HG02678 (cell line): Measurements from ENCODE around the gene NANOS2.
"Not testable (repeated sequence)": the region's sequence is repeated elsewhere in the genome, so short reads cannot be mapped to it uniquely, and the experiment has no call there.

ENCODE experiments used
- ATAC-seq: cut with Tn5 transposase; IDR thresholded peaks from one replicate; pipeline ENCODE4 v1.9.1; 2021; ENCODE audit warnings: mild to moderate bottlenecking, moderate library complexity; ENCODE audit not compliant: unreplicated experiment

Gene NANOS2

DNA sequence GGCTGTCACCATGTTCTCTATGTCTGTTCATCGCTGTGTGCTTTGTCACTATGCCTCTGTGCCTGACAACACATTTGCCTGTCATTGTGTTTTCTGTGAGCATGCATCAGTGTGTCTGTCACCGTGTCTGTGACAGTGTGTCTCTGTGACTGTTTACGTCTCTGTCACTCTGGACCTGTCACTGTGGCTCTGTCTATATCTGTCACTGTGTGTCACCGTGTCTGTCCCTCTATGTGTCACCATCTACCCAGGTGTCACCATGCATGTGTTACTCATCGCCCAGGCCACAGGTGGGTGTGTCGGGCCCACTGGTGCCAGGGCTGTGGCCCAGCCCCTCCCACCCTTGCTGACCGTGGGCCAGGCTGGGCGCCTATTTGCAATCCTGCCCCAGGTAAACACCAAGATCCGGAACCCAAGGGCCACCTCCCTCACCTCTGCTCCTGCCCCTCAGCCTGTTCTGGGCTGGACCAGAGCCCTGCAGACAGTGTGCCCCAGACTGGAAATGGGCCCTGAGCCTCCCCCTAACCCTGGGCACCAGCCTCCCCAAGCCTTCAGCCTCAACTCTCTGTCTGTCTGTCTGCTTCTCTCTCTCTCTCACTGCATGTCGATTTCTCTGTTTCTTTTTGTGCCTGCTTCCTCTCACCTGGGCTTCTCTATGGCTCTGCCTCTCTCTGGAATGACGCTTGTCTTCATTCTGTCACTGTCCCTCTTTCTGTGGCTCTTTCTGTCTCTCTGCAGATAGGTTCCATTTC is 36.4 kb downstream of the NANOS2 start:
- ATAC-seq: no peak

- no peak for ATAC-seq
These were observed 38.0 kb downstream of the NANOS2 start for GRCh38 chr19:45876411-45877197.

- ATAC-seq: no peak
These were observed 38.5 kb downstream of the NANOS2 start for GRCh38 chr19:45876161-45876410.

DNA sequence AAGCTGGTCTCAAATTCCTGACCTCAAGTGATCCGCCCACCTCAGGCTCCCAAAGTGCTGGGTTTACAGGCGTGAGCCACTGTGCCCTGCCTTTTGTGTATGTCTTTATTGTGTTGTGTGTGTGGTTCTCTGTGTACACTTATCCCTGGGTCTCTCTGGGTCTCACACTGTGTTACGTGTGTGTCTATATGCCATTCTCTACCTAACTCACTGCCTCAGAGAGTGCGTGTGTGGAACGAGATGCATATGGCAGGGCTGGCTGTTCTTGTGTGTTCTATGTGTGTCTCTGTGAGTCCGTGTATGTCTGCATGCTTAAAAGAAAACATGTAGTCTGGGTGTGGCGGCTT is 40.0 kb downstream of the NANOS2 start:
- no peak for ATAC-seq

GRCh38 chr19:45873219-45873772 is 41.3 kb downstream of the NANOS2 start:
- ATAC-seq: no peak

GRCh38 chr19:45872095-45872919 is 42.3 kb downstream of the NANOS2 start:
- no peak for ATAC-seq

DNA sequence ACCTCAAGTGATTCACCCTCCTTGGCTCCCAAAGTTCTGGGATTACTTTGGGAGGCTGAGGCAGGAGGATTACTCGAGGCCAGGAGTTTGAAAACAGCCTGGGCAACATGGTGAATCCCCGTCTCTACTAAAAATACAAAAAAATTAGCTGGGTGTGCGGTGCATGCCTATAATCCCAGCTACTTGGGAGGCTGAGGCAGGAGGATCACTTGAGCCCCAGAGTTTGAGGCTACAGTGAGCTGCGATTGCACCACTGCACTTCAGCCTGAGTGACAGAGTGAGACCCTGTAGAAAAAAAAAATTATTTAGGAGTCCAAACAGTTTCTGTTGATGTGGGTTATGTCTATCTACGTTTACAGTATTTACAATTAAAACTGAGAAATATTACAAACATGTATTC is 43.8 kb downstream of the NANOS2 start:
- no peak for ATAC-seq

- ATAC-seq: not testable (repeated sequence)
These were observed 47.3 kb downstream of the NANOS2 start for GRCh38 chr19:45867241-45867640.

DNA sequence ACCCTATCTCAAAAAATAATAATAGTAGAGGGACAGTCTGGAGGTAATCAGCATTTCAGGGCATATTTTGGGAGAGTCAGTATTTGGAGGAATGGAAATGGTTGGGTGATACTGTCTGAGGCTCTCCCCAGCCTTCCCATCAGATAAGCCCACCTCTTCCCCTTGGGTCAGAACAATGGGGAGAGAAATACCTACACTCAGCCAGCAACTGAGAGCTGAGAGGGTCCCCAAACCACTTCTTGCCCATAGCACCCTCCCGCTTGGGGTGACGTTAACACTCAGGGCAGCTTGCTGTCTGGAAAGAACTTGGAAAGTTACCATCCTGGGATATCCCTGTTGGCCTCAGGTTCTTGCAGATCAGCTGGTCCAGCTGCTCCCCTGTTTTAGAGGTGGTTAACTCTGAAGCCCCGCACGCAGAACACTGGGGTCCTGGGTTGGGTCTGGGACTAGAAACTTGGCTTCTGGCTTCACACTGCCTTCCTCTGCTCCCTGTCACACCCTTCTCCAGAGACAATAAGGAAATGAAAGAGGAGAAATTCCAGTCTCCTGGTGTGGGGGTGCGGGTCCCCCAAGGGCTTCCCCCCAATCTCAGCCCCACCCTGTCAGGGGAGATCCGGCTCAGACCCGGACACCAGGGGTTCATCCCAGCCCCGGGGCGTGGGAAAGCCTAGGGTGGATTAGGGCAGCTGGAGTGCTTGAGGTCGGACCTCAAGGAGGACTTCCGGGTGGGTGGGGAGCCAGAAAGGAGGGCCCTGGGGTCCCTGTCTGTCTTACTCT is 48.0 kb downstream of the NANOS2 start:
- ATAC-seq: no peak

DNA sequence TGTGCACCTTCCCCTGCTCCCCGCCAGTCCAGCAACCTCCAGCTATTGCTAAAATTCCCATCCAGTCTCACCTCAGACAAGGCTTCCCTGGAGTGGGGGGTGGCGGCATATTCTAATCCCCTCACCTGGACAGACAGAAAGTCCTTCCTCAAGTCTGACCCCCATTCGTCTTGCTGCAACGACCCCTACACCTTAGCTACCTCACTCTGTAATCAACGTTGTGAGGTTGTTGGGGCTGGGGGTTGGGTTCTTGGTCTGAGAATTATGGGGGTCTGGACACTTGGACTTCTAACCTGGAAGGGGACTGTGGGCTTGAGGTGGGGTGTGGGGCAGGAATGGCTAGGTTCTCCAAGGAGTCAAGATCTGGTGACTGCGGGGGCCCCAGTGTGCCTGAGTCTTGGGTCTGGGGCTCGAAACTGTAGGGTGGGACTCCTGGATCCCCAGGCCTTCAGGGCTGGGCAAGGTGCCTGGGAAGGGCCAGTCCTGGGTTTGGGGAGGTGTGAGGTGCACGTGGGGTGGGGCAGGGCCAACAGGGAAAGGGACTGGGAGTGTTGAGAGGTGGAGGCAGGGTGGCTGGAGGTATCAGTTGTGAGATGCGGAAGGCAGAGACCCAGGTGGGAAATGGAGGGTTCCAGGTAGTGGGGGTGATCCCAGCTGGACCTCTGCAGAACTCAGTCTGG is 49.2 kb downstream of the NANOS2 start:
- no peak for ATAC-seq

GRCh38 chr19:45864629-45865082 is 49.9 kb downstream of the NANOS2 start:
- ATAC-seq: no peak

DNA sequence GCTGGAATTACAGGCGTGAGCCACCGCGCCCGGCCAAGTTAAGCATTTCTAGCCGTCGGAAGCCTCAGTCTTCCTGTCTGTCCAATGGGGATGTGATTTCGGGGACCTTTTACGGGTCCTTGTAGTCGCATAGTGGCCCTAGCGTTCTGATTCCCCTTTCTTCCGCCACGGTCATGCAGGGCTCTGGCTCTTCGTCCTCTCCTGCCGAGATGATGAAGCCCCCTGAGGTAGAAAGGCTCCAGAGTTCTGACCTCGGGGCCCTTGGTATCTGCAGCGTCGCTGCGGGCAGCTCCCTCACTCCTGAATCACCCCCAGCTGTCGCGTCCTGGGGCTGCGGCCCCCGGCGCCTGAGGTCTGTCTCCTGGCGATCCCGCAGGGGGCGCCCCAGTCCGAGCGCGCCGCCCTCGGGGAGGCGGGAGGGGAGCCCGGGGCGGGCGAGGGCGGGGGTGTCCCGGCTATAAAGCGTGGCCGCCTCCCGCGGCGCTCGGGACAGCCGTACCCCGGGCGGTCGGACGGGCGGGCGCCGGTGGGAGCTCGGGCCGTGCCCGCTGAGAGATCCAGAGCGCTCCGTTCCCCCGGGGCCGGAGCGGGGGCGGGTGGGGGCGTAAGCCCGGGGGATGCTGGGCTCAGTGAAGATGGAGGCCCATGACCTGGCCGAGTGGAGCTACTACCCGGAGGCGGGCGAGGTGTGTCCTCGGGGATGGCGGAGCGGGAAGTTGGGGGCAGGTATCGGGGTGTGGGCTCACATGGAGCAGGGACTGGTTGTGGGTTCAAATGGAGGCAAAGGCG is 50.5 kb downstream of the NANOS2 start, which contains the start of gene FOXA3:
FOXA3 (plus strand) TSS at position 487 of the 789 bp plus-strand sequence; CDS start at position 618, 131 bp downstream.
- no peak for ATAC-seq

DNA sequence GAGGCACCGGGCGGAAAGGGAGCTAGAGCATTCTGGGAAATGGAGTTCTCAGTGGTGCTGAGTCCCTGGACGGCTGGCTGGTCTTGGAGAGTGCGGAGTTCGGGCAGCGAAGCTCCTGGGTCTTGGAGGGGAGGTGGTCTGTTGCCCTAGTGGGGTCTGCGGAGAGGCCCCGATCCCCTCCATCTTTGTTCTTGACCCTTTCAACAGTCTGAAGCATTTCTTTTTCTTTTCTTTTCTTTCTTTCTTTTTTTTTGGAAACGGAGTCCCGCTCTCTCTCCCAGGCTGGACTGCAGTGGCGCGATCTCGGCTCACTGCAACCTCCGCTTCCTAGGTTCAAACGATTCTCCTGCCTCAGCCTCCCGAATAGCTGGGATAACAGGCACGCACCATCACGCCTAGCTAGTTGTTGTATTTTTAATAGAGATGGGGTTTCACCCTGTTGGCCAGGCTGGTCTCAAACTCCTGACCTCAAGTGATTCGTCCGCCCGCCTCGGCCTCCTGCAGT is 51.2 kb downstream of the NANOS2 start:
- no peak for ATAC-seq
